Neural cell (in vitro differentiated cells): Measurements from ENCODE around the gene PXDN.

Experiments used
- CTCF ChIP-seq: fragments of 450-650 bp; IDR thresholded peaks from 2 replicates; pipeline ENCODE4 v1.5.1; 2014; ENCODE audit warnings: antibody characterized with exemption, mild to moderate bottlenecking, moderate library complexity; ENCODE audit not compliant: poor library complexity, severe bottlenecking
- POLR2AphosphoS5 ChIP-seq: IDR thresholded peaks from 2 replicates; pipeline ENCODE4 v1.6.1; 2012
- RAD21 ChIP-seq: fragments of 450-650 bp; conservative IDR thresholded peaks from 2 replicates; pipeline ENCODE4 v1.6.1; 2014; ENCODE audit warnings: antibody characterized with exemption, mild to moderate bottlenecking, moderate library complexity
- TAF1 ChIP-seq: IDR thresholded peaks from 2 replicates; pipeline ENCODE4 v1.6.1; 2012; ENCODE audit warnings: low read depth

GRCh38 chr2:1782514-1782913 is 38.2 kb upstream of the PXDN start:
- TF ChIP-seq CTCF (no peak), TAF1 (no peak), RAD21 (no peak), POLR2AphosphoS5 (no peak)
